Cardiac muscle cell (in vitro differentiated cells and primary cell): ENCODE results near the gene CAMK1G. TPM values are rescaled to one million over a fixed set of nuclear protein-coding genes. Genes with fewer than 3 reads are reported as not detected.

ENCODE experiments used
- DNase-seq, 2 donors: peaks; one replicate each; pipeline versions ENCODE4 v3.0.0 to v3.0.0-alpha.2; 2010 to 2017; ENCODE audit warnings: low read depth in 1 of 2, low spot score in 1 of 2
- H3K27ac ChIP-seq: fragments of 200-600 bp; sonication (generic); 2 replicates; pipeline ENCODE4 v1.5.1; 2016
- H3K27me3 ChIP-seq: fragments of 200-600 bp; sonication (generic); 2 replicates; pipeline ENCODE4 v1.6.0; 2016; ENCODE audit warnings: control low read depth
- H3K36me3 ChIP-seq: fragments of 200-600 bp; sonication (generic); 2 replicates; pipeline ENCODE4 v1.5.1; 2016; ENCODE audit warnings: control low read depth
- H3K4me1 ChIP-seq: fragments of 200-600 bp; sonication (generic); 2 replicates; pipeline ENCODE4 v1.8.1; 2017; ENCODE audit warnings: low read depth, mild to moderate bottlenecking, mixed run types
- H3K4me3 ChIP-seq: fragments of 200-600 bp; sonication (generic); 2 replicates; pipeline ENCODE4 v1.5.1; 2016; ENCODE audit warnings: mild to moderate bottlenecking
- H3K9me3 ChIP-seq: fragments of 200-600 bp; sonication (generic); 2 replicates; pipeline ENCODE4 v1.5.1; 2017; ENCODE audit warnings: low read depth, mild to moderate bottlenecking, control low read depth
- polyA plus RNA-seq: library from polyadenylated mRNA; unstranded; fragments of >200 nt; fragmentation: Nextera tagmentation; extraction: Ambion mirVana; gene quantifications from 2 replicates; pipeline ENCODE4 v1.2.1, GENCODE V29; 2016
- total RNA-seq: library from RNA; depleted of rRNA; stranded (reverse); fragments of >200 nt; gene quantifications from 2 replicates; pipeline ENCODE4 v1.2.3, GENCODE V29; 2016
- TF ChIP-seq, protein P1 (sequence below): IDR thresholded peaks from 2 replicates; pipeline ENCODE4 v1.5.1; 2012; ENCODE audit warnings: low read depth, mild to moderate bottlenecking, low read length

The CAMK1G gene
- total and polyA plus RNA-seq, 2 experiments from 2014 or later: 5.0 to 8.5 TPM

DNA sequence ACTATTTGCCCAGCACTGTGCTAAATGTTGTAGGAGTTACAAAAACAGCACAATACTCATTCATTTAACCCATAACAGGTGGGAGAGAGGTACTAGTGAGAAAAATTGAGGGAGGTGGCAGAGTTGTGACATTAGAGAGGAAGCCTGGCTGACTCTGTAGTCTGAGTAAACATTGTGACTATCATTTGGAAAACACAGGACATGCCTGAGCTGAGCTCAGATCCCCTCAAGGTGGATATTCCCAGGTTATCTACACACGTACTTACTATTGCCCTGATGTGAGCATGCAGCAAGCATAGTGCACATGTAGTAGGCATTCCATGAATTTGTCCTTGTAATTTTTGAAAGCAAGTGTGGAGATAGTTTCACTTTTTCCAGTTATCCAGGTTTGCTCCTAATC lies 10.9 kb downstream of the CAMK1G start:
- no peak for DNase-seq
- no peak overlapping the region for H3K27ac ChIP-seq
- no peaks in the 10 kb centered on the region for H3K9me3 ChIP-seq
- peaks cover 5% of the 10 kb centered on the region for H3K27me3 ChIP-seq
- H3K36me3 ChIP-seq: no peaks in the 10 kb centered on the region
- no peak overlapping the region for H3K4me3 ChIP-seq
- H3K4me1 ChIP-seq: no peaks in the 10 kb centered on the region
- TF ChIP-seq, protein P1, sequence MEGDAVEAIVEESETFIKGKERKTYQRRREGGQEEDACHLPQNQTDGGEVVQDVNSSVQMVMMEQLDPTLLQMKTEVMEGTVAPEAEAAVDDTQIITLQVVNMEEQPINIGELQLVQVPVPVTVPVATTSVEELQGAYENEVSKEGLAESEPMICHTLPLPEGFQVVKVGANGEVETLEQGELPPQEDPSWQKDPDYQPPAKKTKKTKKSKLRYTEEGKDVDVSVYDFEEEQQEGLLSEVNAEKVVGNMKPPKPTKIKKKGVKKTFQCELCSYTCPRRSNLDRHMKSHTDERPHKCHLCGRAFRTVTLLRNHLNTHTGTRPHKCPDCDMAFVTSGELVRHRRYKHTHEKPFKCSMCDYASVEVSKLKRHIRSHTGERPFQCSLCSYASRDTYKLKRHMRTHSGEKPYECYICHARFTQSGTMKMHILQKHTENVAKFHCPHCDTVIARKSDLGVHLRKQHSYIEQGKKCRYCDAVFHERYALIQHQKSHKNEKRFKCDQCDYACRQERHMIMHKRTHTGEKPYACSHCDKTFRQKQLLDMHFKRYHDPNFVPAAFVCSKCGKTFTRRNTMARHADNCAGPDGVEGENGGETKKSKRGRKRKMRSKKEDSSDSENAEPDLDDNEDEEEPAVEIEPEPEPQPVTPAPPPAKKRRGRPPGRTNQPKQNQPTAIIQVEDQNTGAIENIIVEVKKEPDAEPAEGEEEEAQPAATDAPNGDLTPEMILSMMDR: no peak

DNA sequence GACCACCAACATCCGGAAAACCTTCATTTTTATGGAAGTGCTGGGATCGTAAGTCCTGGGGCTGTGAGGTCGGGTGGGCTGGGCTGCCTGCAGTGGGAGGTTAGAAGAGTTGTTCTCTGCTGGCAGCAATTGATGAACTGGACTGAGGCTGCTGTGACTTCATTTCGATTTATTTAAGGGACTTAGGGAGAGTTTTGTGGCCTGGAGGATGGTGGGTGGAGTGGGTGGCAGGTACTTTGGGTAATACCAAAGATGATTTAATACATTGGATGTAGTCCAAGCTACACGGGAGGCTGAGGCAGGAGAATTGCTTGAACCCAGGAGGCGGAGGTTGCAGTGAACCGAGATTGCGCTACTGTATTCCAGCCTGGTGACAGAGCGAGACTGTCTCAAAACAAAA lies 11.5 kb downstream of the CAMK1G start:
- DNase-seq: no peak
- no peak overlapping the region for H3K27ac ChIP-seq
- TF ChIP-seq, protein P1: no peak

DNA sequence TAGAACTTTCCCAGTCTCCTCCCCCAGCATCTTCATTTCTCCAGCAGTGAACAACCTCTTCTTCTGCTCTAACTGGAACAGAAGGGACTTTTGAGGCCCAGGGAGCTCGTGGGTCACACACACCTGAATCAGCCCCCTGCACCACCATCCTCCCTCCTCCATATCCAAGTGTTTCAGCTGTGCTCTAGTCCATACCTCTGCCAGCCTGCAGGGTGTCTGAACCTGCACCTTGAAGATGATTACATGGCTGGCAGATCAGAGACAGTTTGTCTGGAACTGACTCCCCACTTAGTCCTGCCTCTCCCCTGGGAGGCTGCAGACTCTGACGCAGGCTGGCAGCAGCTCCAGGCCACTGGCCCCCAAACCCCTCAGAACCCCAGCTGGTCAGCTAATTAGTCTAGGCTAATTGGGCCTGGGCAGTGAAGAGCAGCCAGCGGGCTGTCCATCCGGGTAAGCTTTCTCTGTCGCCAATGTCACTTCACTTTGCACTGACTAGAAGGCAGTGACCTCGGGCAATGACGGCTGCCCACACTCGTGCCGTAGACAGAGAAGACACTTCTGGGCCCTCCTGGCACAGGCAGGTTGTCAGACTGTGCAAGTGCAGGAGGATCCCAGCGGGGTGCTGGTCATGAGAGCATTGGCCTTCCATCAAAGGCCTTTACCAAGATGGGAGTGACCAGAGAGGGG lies 12.2 kb downstream of the CAMK1G start:
- no peak overlapping the region for H3K4me3 ChIP-seq
- no peak for DNase-seq
- no peaks in the 10 kb centered on the region for H3K4me1 ChIP-seq
- TF ChIP-seq, protein P1: no peak
- H3K9me3 ChIP-seq: no peaks in the 10 kb centered on the region
- H3K36me3 ChIP-seq: no peaks in the 10 kb centered on the region
- peaks cover 5% of the 10 kb centered on the region for H3K27me3 ChIP-seq
- no peak overlapping the region for H3K27ac ChIP-seq

More for the DNA sequence above, 11.5 kb downstream of the CAMK1G start:
- no peaks in the 10 kb centered on the region for H3K4me1 ChIP-seq
- H3K4me3 ChIP-seq: no peak overlapping the region
- peaks cover 5% of the 10 kb centered on the region for H3K27me3 ChIP-seq
- no peaks in the 10 kb centered on the region for H3K9me3 ChIP-seq
- no peaks in the 10 kb centered on the region for H3K36me3 ChIP-seq

DNA sequence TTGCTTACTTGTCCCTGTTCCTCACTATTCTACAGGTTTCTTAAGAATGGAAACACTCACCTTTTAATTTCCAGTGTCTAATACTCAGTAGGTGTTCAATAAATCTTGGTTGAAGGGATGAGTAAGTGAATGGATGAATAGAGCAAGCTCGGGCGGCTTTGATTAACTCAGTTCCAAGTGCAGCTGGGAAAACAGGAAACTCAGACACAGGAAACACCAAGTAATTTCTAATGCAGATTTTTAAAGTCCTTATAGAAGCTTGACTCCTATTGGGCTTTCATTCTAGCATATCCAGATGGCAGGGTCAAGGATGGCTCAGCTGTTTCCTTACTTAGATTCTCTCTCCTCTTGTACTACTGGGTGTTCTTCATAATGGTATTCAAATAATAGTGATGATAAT lies 14.0 kb downstream of the CAMK1G start:
- TF ChIP-seq, protein P1: no peak
- Histone ChIP-seq H3K27ac (no peak overlapping the region), H3K36me3 (no peaks in the 10 kb centered on the region), H3K4me3 (no peak overlapping the region), H3K9me3 (no peaks in the 10 kb centered on the region), H3K4me1 (no peaks in the 10 kb centered on the region), H3K27me3 (peaks cover 5% of the 10 kb centered on the region)
- no peak for DNase-seq

DNA sequence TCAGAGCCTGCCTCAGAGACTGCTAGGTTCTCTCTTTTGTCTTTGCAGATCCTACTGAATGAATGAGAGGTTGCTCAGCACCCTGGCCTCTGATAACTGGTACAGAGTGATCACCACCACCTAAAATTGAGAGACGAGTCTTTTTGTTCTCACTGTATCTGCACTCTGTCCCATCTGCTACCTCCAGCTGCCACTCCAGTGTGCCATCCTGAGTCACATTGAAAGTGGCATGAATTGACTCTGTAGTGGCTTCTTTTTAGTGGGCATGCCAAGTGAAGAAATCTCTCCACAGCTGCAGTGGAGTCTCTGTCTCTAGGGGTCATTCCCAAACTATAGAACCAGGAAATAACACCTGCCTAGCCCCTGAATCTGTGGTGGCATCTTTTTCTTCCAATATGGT lies 14.7 kb downstream of the CAMK1G start:
- H3K27ac ChIP-seq: no peak overlapping the region
- no peaks in the 10 kb centered on the region for H3K36me3 ChIP-seq
- H3K27me3 ChIP-seq: peaks cover 5% of the 10 kb centered on the region
- H3K4me1 ChIP-seq: no peaks in the 10 kb centered on the region
- H3K9me3 ChIP-seq: no peaks in the 10 kb centered on the region
- TF ChIP-seq, protein P1: no peak
- no peak for DNase-seq
- H3K4me3 ChIP-seq: no peak overlapping the region
